HG02610 (cell line): ENCODE data around the gene PCYT1A.
"Not testable (repeated sequence)": the region's sequence is repeated elsewhere in the genome, so short reads cannot be mapped to it uniquely, and the experiment has no call there.

Experiments
- ATAC-seq: cut with Tn5 transposase; IDR thresholded peaks from one replicate; pipeline ENCODE4 v1.9.1; 2021; ENCODE audit warnings: mild to moderate bottlenecking, moderate library complexity; ENCODE audit not compliant: unreplicated experiment

PCYT1A gene

GRCh38 chr3:196216681-196217211 is 70.8 kb downstream of the PCYT1A start:
- ATAC-seq: no peak

- ATAC-seq: no peak
Observed at GRCh38 chr3:196216089-196216564, 71.4 kb downstream of the PCYT1A start, which contains the start of gene SLC51A. Gene SLC51A, plus strand, starts transcription at chr3:196216534. Its CDS starts 179 bp downstream, at chr3:196216713.

- no peak for ATAC-seq
Observed at GRCh38 chr3:196215493-196216020, 72.0 kb downstream of the PCYT1A start.

GRCh38 chr3:196214783-196215441 is 72.6 kb downstream of the PCYT1A start:
- no peak for ATAC-seq

- ATAC-seq: no peak
Observed at GRCh38 chr3:196210673-196211556, 76.6 kb downstream of the PCYT1A start, which contains the start of gene ZDHHC19. Gene ZDHHC19, minus strand, starts transcription at chr3:196211400. Its CDS starts 85 bp downstream, at chr3:196211315.

- not testable (repeated sequence) for ATAC-seq
Observed at GRCh38 chr3:196209944-196210672, 77.4 kb downstream of the PCYT1A start.

GRCh38 chr3:196208942-196209695 is 78.4 kb downstream of the PCYT1A start:
- ATAC-seq: no peak

- ATAC-seq: no peak
Observed at GRCh38 chr3:196207833-196208607, 79.5 kb downstream of the PCYT1A start.

GRCh38 chr3:196207159-196207832 is 80.2 kb downstream of the PCYT1A start:
- ATAC-seq: no peak

GRCh38 chr3:196205442-196206205 is 81.9 kb downstream of the PCYT1A start:
- ATAC-seq: not testable (repeated sequence)

GRCh38 chr3:196203846-196204245 is 83.7 kb downstream of the PCYT1A start:
- no peak for ATAC-seq

- ATAC-seq: no peak
Observed at GRCh38 chr3:196202516-196202970, 85.0 kb downstream of the PCYT1A start.

GRCh38 chr3:196198771-196199753 is 88.5 kb downstream of the PCYT1A start:
- no peak for ATAC-seq

- no peak for ATAC-seq
Observed at GRCh38 chr3:196198081-196198675, 89.3 kb downstream of the PCYT1A start.

GRCh38 chr3:196197524-196197923 is 90.0 kb downstream of the PCYT1A start:
- ATAC-seq: no peak

- ATAC-seq: no peak
Observed at GRCh38 chr3:196195664-196196265, 91.8 kb downstream of the PCYT1A start.
